ENCODE measurements around the gene CEACAM16.

Gene CEACAM16

DNA sequence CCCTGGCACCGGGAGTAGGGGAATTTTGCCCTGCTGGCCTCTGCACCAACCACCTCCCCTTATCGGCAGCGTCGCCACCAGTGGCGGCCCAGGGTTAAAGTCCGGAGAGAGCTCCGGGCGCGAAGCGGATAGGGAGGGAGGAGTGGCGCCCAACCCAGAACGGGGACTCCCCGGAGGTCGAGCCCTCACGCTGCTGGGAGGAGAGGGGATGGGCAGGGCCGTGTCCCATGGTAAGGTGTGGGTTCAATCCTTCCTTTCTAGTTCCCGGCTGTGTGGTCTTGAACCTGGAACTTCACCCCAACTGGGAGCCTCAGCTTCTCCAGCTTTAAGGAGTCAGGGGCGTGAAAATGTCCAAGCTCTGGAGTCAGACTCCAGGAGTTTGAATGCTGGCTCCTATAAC, 26.3 kb downstream of the CEACAM16 start:
- TF ChIP-seq, protein P1, sequence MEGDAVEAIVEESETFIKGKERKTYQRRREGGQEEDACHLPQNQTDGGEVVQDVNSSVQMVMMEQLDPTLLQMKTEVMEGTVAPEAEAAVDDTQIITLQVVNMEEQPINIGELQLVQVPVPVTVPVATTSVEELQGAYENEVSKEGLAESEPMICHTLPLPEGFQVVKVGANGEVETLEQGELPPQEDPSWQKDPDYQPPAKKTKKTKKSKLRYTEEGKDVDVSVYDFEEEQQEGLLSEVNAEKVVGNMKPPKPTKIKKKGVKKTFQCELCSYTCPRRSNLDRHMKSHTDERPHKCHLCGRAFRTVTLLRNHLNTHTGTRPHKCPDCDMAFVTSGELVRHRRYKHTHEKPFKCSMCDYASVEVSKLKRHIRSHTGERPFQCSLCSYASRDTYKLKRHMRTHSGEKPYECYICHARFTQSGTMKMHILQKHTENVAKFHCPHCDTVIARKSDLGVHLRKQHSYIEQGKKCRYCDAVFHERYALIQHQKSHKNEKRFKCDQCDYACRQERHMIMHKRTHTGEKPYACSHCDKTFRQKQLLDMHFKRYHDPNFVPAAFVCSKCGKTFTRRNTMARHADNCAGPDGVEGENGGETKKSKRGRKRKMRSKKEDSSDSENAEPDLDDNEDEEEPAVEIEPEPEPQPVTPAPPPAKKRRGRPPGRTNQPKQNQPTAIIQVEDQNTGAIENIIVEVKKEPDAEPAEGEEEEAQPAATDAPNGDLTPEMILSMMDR (IDR thresholded peaks at IDR 0.05; ENCODE audit: insufficient read depth, low read depth, low read length, missing control alignments), result no peak
- no peak for DNase-seq (ENCODE audit: low read depth)

DNA sequence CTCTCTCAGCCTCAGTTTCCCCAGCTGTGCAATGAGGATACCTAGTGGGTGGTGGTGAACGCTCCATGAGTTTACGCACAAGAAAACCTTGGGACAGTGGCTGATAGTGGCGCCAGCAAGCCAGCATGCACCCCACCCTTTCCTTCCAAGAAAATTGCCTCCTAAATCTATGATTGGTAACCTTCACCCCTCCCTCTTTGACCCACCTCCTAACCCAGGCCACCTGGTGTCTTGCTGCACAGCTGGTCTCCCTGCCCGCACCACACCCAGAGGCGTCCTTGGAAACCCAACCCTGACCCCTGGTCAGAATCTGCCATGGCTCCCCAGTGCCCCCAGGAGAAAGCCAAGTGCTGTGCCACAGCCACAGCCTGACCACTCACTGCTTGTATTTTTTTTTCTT, 26.7 kb downstream of the CEACAM16 start:
- no peak for DNase-seq (ENCODE audit: low read depth)
- TF ChIP-seq, protein P1 (IDR thresholded peaks at IDR 0.05; ENCODE audit: insufficient read depth, low read depth, low read length, missing control alignments), result no peak
- H3K4me3 ChIP-seq (ENCODE audit: low read length), result no peak overlapping the region

More for the DNA sequence above, 26.3 kb downstream of the CEACAM16 start:
- no peak overlapping the region for H3K4me3 ChIP-seq (ENCODE audit: low read length)

DNA sequence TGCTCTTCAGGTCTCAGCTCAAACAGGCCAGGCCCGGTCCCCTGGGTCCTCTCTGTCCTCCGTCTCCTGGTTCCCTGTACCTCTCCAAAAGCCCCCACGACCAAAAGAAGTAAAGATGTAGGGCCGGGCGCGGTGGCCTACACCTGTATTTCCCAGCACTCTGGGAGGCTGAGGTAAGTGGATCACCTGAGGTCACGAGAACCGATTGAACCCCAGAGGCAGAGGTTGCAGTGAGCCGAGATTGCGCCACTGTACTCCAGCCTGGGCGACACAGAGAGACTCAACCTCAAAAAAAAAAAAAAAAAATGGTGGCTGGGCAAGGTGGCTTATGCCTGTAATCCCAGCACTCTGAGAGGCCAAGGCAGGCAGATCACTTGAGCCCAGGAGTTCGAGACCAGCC, 27.5 kb downstream of the CEACAM16 start:
- H3K4me3 ChIP-seq (ENCODE audit: low read length), result no peak overlapping the region
- TF ChIP-seq, protein P1 (IDR thresholded peaks at IDR 0.05; ENCODE audit: insufficient read depth, low read depth, low read length, missing control alignments), result no peak
- DNase-seq (ENCODE audit: low read depth), result no peak

DNA sequence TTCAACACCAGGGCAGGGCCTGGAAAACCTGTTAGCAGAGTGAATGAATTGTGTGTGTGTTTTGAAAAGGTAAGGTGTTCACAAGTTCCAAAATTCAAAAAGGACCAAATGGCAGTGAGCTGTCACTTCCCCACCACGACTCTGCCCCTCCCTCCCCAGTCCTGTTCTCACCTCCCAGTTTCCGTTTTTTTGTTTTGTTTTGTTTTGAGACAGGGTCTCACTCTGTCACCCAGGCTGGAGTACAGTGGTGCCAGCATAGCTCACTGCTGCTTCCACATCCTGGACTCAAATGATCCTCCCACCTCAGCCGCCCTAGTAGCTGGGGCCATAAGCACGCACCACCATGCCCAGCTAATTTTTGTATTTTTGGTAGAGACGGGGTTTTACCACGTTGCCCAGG, 29.2 kb downstream of the CEACAM16 start:
- TF ChIP-seq, protein P1 (IDR thresholded peaks at IDR 0.05; ENCODE audit: insufficient read depth, low read depth, low read length, missing control alignments), result no peak
- H3K4me3 ChIP-seq (ENCODE audit: low read length), result no peak overlapping the region
- DNase-seq (ENCODE audit: low read depth), result no peak

DNA sequence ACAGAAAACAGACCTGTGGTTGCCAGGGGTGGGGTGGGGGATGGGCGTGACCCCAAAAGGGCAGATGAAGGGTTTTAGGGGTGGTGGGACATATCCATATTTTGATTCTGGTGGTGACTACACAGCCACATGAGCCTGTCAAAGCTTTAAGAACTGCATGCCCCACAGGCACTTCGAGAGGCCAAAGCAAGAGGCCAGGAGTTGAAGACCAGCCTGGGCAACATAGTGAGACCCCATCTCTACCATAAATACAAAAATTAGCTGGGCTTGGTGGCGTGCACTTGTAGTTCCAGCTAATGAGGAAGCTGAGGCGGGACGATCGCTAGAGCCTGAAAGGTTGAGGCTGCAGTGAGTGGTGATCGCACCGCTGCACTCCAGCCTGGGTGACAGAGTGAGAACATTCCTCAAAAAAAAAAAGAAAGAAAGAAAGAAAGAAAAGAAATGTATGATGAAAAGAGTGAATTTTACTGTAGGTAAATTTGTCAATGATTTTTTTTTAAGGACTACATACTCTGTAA, 30.6 kb downstream of the CEACAM16 start:
- no peak for DNase-seq (ENCODE audit: low read depth)
- TF ChIP-seq, protein P1 (IDR thresholded peaks at IDR 0.05; ENCODE audit: insufficient read depth, low read depth, low read length, missing control alignments), result no peak
- no peak overlapping the region for H3K4me3 ChIP-seq (ENCODE audit: low read length)

DNA sequence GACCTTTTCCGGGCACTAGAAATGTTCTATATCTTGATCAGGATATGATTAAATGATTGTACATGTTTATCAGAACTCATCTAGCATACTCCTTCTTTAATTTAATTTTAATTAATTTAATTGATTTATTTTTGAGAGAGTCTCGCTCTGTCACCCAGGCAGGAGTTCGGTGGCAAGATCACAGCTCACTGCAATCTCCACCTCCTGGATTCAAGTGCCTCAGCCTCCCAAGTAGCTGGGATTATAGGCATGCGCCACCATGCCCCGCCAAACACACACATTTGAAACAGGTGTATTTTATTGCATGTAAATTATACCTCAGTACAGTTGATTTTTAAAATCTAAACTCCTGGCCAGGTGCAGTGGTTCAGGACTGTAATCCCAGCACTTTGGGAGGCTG, 32.1 kb downstream of the CEACAM16 start:
- TF ChIP-seq, protein P1 (IDR thresholded peaks at IDR 0.05; ENCODE audit: insufficient read depth, low read depth, low read length, missing control alignments), result no peak
- no peak overlapping the region for H3K4me3 ChIP-seq (ENCODE audit: low read length)
- DNase-seq (ENCODE audit: low read depth), result no peak

DNA sequence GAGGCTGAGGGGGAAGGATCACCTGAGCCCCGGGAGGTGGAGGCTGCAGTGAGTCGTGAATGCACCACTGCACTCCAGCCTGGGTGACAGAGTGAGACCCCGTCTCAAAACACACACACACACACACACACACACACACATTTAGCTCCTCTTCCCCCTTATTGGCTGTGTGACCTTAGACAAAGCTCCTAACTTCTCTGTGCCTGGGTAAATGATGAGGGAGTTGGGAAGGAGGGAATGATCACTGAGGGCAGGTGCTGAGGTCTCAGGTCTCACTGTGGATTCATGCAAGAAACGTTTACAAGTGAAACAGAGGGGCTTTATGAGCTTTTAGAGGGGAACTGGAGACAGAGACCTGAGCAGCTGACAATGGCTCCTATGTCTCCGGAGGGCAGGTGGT, 32.7 kb downstream of the CEACAM16 start:
- TF ChIP-seq, protein P1 (IDR thresholded peaks at IDR 0.05; ENCODE audit: insufficient read depth, low read depth, low read length, missing control alignments), result no peak
- no peak overlapping the region for H3K4me3 ChIP-seq (ENCODE audit: low read length)
- no peak for DNase-seq (ENCODE audit: low read depth)

All from epithelial cell of esophagus (primary cell).